Measurements from ENCODE around the gene SLC17A3.

- TF ChIP-seq CTCF (conservative IDR thresholded peaks at IDR 0.05; ENCODE audit: low read length) (no peak), EZH2phosphoT487 (IDR thresholded peaks at IDR 0.05; ENCODE audit: borderline replicate concordance, low read depth, low read length) (no peak)
Observed at GRCh38 chr6:25903467-25904099, 29.5 kb upstream of the SLC17A3 start.

Measured in OCI-LY7 (cell line).